ENCODE measurements around the gene SPRR3.
"Not testable (repeated sequence)": the region's sequence is repeated elsewhere in the genome, so short reads cannot be mapped to it uniquely, and the experiment has no call there.

GRCh38 chr1:153021829-153022228, 20.3 kb downstream of the SPRR3 start:
- not testable (repeated sequence) for TF ChIP-seq POLR2A (IDR thresholded peaks at IDR 0.05)
- TF ChIP-seq, protein P1, sequence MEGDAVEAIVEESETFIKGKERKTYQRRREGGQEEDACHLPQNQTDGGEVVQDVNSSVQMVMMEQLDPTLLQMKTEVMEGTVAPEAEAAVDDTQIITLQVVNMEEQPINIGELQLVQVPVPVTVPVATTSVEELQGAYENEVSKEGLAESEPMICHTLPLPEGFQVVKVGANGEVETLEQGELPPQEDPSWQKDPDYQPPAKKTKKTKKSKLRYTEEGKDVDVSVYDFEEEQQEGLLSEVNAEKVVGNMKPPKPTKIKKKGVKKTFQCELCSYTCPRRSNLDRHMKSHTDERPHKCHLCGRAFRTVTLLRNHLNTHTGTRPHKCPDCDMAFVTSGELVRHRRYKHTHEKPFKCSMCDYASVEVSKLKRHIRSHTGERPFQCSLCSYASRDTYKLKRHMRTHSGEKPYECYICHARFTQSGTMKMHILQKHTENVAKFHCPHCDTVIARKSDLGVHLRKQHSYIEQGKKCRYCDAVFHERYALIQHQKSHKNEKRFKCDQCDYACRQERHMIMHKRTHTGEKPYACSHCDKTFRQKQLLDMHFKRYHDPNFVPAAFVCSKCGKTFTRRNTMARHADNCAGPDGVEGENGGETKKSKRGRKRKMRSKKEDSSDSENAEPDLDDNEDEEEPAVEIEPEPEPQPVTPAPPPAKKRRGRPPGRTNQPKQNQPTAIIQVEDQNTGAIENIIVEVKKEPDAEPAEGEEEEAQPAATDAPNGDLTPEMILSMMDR (IDR thresholded peaks at IDR 0.05) = not testable (repeated sequence)
